ENCODE results near the gene SEMA3B. TPM values are rescaled to one million over a fixed set of nuclear protein-coding genes. Genes with fewer than 3 reads are reported as not detected.

The SEMA3B gene
- total and polyA plus RNA-seq, 9 of the 15 experiments (the other 6 are each of a cell fraction or from before 2014, with no cell fraction given): 0.03 to 1.8 (median 0.55) TPM; not detected in 1

DNA sequence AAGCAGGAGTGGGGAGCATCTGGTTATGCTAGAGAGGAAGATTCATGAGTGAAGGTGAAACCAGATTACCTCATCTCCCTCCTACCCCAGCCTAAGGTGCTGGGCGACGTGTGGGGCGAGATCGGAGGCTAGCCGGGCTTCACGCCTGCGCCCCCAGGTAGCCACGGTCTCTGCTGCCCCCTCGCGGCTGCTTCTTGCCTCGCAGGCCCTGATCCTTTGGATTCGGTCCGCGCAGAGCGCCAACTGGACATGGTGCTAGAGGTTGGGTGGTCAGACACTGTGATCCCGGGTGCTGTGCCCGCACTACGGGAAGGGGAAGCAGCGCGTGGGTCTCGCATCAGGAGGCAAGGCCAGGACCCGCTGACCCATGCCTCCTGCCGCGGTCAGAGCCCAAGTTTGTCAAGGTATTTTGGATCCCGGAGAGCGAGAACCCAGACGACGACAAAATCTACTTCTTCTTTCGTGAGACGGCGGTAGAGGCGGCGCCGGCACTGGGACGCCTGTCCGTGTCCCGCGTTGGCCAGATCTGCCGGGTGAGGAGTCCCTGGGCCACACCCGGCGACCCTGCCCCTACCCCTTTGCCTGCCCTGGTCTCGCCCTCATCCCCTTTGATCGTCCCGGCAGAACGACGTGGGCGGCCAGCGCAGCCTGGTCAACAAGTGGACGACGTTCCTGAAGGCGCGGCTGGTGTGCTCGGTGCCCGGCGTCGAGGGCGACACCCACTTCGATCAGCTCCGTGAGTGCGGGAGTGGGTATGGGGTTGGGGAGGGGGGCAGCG lies 4.2 kb downstream of the SEMA3B start (continued):
- TF ChIP-seq CHD4 (IDR thresholded peaks at IDR 0.05; ENCODE audit: insufficient read depth, insufficient replicate concordance, low read depth, low read length, poor library complexity, severe bottlenecking): no peak
- no peak for TF ChIP-seq POLR2AphosphoS2 (IDR thresholded peaks at IDR 0.05; ENCODE audit: low read length)
- no peak for TF ChIP-seq ZNF384 (IDR thresholded peaks at IDR 0.05; ENCODE audit: low read depth, low read length)
- TF ChIP-seq ZNF75A (CRISPR knock-in tag; IDR thresholded peaks at IDR 0.05): no peak
- TF ChIP-seq ELF2 (CRISPR knock-in tag; IDR thresholded peaks at IDR 0.05): no peak
- no peak for TF ChIP-seq ZNF444 (CRISPR knock-in tag; IDR thresholded peaks at IDR 0.05)
- TF ChIP-seq SP2 (IDR thresholded peaks at IDR 0.05; ENCODE audit: extremely low read depth, low read depth, low read length, poor library complexity, severe bottlenecking): no peak
- TF ChIP-seq CBX2 (IDR thresholded peaks at IDR 0.05; ENCODE audit: insufficient read depth, low read length, poor library complexity, severe bottlenecking): no peak
- TF ChIP-seq ZBTB7A (IDR thresholded peaks at IDR 0.05; ENCODE audit: borderline replicate concordance, control insufficient read depth, low read depth, low read length): no peak
- no peak for TF ChIP-seq ARHGAP35 (IDR thresholded peaks at IDR 0.05; ENCODE audit: partially characterized antibody)
- TF ChIP-seq, protein P1, sequence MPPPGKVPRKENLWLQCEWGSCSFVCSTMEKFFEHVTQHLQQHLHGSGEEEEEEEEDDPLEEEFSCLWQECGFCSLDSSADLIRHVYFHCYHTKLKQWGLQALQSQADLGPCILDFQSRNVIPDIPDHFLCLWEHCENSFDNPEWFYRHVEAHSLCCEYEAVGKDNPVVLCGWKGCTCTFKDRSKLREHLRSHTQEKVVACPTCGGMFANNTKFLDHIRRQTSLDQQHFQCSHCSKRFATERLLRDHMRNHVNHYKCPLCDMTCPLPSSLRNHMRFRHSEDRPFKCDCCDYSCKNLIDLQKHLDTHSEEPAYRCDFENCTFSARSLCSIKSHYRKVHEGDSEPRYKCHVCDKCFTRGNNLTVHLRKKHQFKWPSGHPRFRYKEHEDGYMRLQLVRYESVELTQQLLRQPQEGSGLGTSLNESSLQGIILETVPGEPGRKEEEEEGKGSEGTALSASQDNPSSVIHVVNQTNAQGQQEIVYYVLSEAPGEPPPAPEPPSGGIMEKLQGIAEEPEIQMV (tag; conservative IDR thresholded peaks at IDR 0.05; ENCODE audit: low read depth): no peak
- no peak for TF ChIP-seq NR1H2 (CRISPR knock-in tag; IDR thresholded peaks at IDR 0.05)
- TF ChIP-seq KDM5B (IDR thresholded peaks at IDR 0.05; ENCODE audit: insufficient replicate concordance, low read depth, low read length): no peak
- peak; percentile 79; the same call in 1 of the 2 replicates for TF ChIP-seq XRCC5 (IDR thresholded peaks at IDR 0.05; ENCODE audit: low read depth, low read length)
- no peak for TF ChIP-seq NCOA2 (IDR thresholded peaks at IDR 0.05; ENCODE audit: partially characterized antibody in 2 of 2)
- TF ChIP-seq PTTG1 (tag; IDR thresholded peaks at IDR 0.05; ENCODE audit: low read depth): no peak
- no peak for TF ChIP-seq SIRT6 (IDR thresholded peaks at IDR 0.05; ENCODE audit: low read depth, low read length)
- TF ChIP-seq POLR2A (conservative IDR thresholded peaks at IDR 0.05): no peak
- TF ChIP-seq ZFP30 (CRISPR knock-in tag; IDR thresholded peaks at IDR 0.05; ENCODE audit: borderline replicate concordance): no peak
- no peak for TF ChIP-seq MXI1 (IDR thresholded peaks at IDR 0.05; ENCODE audit: low read depth, low read length)
- TF ChIP-seq BACH1 (tag; IDR thresholded peaks at IDR 0.05): no peak
- no peak for TF ChIP-seq SAFB2 (IDR thresholded peaks at IDR 0.05; ENCODE audit: borderline replicate concordance, low read depth, low read length, severe bottlenecking)
- TF ChIP-seq NRF1 (conservative IDR thresholded peaks at IDR 0.05 in 1 of 2, IDR thresholded peaks at IDR 0.05 in 1 of 2): peak; percentile 65 to 72
- TF ChIP-seq, protein P2, sequence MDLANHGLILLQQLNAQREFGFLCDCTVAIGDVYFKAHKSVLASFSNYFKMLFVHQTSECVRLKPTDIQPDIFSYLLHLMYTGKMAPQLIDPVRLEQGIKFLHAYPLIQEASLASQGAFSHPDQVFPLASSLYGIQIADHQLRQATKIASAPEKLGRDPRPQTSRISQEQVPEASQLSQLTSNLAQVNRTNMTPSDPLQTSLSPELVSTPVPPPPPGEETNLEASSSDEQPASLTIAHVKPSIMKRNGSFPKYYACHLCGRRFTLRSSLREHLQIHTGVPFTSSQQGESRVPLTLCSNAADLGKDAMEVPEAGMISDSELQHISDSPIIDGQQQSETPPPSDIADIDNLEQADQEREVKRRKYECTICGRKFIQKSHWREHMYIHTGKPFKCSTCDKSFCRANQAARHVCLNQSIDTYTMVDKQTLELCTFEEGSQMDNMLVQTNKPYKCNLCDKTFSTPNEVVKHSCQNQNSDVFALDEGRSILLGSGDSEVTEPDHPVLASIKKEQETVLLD (IDR thresholded peaks at IDR 0.05): no peak
- no peak for TF ChIP-seq SRSF7 (optimal IDR thresholded peaks at IDR 0.05; ENCODE audit: low read depth, low read length)
- no peak for TF ChIP-seq ZNF197 (CRISPR knock-in tag; IDR thresholded peaks at IDR 0.05; ENCODE audit: low read depth)
- TF ChIP-seq WHSC1 (IDR thresholded peaks at IDR 0.05; ENCODE audit: low read length): no peak
